GM12872 (cell line): ENCODE measurements around the gene KCNH8.

ENCODE experiments used
- TF ChIP-seq, protein P1 (sequence below): IDR thresholded peaks from 3 replicates; pipeline ENCODE4 v1.5.1; 2011; ENCODE audit warnings: low read depth, mild to moderate bottlenecking, low read length, moderate library complexity; ENCODE audit not compliant: insufficient read depth

Gene KCNH8

DNA sequence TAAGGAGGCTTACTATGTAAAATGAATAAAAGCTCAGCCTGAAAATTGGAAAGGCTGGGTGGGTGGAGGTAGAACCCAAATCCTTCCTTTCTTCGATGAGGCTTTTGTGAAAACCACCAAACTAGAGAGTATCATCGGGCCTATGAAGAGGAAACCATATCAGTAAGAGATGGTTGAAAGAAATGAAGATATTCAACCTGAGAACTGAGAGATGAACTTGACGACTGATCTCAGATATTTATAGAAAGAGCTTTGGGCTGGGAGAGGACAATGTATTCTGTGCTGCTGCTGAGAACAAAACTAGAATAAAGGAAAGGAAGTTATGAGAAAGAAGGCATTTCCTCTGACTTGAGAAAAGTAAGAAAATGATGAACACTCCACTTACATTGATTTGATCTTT lies 236.6 kb downstream of the KCNH8 start:
- TF ChIP-seq, protein P1, sequence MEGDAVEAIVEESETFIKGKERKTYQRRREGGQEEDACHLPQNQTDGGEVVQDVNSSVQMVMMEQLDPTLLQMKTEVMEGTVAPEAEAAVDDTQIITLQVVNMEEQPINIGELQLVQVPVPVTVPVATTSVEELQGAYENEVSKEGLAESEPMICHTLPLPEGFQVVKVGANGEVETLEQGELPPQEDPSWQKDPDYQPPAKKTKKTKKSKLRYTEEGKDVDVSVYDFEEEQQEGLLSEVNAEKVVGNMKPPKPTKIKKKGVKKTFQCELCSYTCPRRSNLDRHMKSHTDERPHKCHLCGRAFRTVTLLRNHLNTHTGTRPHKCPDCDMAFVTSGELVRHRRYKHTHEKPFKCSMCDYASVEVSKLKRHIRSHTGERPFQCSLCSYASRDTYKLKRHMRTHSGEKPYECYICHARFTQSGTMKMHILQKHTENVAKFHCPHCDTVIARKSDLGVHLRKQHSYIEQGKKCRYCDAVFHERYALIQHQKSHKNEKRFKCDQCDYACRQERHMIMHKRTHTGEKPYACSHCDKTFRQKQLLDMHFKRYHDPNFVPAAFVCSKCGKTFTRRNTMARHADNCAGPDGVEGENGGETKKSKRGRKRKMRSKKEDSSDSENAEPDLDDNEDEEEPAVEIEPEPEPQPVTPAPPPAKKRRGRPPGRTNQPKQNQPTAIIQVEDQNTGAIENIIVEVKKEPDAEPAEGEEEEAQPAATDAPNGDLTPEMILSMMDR = no peak

DNA sequence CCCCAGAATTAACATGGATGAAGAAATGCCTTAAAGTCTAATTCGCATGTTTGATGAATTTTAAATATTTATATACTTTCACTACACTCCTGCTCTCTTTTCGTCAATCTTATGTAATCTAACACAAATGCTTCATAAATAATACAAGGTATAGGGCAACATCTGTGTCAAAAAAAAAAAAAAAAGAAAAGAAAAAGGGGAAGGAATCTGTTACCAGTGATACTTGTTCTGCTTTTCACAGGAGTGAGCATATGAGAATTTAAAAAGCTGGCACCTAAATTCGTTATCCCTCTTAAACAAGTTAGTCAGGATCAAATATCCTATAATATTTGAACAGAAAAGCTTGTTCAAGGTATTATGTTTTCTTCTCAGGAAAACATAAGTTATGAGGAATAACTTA lies 243.8 kb downstream of the KCNH8 start:
- TF ChIP-seq, protein P1 = no peak

DNA sequence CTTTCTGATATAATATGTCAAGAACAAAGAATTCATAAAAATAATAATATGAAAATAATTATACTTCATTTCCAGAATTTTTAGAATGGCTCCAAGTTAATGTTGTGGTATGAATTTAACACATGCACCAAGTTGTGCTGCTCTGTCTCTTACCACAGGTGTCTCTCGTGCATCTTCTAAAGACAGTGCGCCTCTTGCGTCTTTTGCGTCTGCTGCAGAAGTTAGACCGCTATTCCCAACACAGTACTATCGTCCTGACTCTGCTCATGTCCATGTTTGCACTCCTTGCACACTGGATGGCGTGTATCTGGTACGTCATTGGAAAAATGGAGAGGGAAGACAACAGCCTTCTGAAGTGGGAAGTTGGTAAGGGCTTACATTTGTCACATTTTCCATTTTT lies 246.6 kb downstream of the KCNH8 start:
- TF ChIP-seq, protein P1 = no peak

DNA sequence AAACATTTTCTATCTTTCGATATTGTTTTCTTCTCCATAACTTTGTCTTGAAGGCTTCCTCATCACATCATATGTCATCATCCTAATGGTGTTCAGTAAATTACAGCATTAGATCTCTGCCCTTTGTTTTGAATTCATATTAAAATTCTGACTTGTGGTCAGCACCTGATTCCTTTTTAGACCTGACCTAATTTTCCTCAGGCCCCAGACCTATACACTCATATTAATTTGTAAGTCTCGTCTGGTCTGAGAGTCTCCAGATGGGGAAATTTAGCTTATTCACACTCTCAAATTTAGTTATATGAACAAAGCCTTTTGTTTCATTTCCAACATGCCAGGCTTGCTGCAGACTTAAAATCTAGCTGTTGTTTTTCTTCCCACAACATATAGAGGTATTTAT lies 248.4 kb downstream of the KCNH8 start:
- TF ChIP-seq, protein P1 = no peak

DNA sequence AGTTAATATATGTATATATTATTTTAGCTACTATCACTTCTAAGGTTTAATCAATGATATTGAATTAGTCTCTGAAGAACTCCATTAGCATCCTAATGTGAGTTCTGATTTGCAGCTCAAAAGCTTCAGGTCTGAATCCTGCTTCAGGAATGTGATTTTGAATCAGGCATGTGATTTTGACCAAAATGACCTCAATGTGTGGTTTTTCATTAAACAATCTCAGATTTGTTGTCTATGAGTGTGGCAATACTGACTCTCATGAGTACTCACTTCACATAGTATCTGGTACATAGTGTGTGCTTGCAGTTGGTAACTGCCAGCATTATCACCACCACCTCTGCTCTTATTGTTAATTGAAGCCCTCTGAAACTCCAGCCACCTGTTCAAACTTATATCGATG lies 251.0 kb downstream of the KCNH8 start:
- TF ChIP-seq, protein P1 = no peak

DNA sequence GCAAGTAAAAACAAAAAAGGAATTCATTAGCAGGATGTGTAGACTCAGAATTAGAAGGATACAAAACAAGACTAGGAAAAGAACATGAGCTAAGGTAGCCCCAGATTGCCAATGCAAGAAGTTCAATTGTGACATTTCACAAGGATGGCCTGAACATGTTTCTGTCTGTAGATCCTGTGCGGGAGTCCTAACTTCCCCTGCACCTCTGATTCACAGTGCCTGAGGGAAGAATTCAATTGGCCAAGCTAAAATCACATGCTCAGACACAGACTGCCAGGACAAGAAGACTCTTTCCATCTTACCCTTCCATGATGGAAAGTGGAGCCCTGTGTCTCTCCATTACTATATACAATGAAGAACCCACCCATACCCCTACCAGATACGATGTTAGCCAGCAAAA lies 251.5 kb downstream of the KCNH8 start:
- TF ChIP-seq, protein P1 = no peak

DNA sequence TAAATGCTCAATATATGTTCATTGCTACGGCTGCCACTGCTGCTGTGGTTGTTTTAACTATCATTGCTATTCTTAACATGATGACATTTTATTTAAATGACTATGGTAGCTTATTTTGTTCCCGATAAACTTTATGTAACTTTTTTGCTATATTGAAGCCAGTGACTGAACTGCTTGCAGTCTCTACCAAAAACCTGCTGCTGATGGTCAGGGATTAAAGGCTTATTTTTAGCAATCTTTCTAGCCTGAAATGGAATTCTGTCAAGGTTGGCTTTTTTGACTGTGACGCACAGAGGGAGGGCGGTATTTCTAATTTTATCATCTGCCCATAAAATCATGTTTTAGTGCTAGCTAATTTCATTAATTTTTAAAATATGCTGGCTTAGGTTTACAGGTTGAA lies 271.8 kb downstream of the KCNH8 start:
- TF ChIP-seq, protein P1 = no peak

DNA sequence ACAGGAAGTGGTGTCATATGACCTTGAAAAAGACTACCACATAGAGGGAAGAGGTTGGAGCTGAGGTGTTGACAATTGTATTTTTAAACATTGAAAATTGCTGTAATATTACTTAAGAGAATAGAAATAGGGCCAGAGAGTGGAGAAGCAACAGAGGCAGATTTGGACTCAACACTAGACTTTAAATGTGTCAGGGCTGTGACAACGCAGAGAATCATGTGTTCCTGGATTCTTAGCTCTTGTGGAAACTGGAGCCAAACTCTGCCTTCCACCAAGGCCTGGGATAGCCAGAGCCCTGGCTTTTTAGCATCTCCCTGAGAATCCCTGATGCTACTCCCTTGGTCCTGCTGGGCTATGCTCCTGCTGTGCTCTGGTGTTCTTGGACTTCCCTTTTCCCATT lies 277.5 kb downstream of the KCNH8 start:
- TF ChIP-seq, protein P1 = no peak
